ENCODE measurements around the gene LY9.

DNA sequence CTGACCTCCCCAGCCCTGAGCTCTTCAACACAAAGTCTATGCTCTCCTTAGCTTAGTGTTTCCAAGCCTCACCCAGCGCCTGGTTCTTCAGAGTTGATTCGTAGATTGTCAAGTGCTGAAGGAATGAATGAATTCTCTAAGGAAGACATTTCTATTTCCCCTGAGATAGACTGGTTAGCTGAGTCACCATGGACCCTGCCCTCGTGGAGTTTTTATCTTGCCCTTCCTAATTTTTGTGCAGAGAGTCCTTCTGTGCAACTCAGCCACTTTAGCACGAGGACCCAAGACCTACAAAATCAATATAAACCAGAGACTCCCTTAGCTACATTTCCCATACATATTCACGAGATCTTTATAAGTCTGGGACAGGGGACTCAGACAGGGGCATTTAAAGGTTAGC lies 69.4 kb downstream of the LY9 start:
- TF ChIP-seq, protein P1, sequence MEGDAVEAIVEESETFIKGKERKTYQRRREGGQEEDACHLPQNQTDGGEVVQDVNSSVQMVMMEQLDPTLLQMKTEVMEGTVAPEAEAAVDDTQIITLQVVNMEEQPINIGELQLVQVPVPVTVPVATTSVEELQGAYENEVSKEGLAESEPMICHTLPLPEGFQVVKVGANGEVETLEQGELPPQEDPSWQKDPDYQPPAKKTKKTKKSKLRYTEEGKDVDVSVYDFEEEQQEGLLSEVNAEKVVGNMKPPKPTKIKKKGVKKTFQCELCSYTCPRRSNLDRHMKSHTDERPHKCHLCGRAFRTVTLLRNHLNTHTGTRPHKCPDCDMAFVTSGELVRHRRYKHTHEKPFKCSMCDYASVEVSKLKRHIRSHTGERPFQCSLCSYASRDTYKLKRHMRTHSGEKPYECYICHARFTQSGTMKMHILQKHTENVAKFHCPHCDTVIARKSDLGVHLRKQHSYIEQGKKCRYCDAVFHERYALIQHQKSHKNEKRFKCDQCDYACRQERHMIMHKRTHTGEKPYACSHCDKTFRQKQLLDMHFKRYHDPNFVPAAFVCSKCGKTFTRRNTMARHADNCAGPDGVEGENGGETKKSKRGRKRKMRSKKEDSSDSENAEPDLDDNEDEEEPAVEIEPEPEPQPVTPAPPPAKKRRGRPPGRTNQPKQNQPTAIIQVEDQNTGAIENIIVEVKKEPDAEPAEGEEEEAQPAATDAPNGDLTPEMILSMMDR (conservative IDR thresholded peaks at IDR 0.05) = no peak
- no peak for TF ChIP-seq ZFX (IDR thresholded peaks at IDR 0.05)

Data from C4-2B (cell line).